HuH-7 (cell line): ENCODE results near the gene PLPPR1.
"Not testable (repeated sequence)": the region's sequence is repeated elsewhere in the genome, so short reads cannot be mapped to it uniquely, and the experiment has no call there.

Experiments
- DNase-seq: peaks from one replicate; pipeline ENCODE4 v3.0.0; 2011; ENCODE audit warnings: low spot score

PLPPR1 gene

GRCh38 chr9:101299901-101300300, 271.4 kb downstream of the PLPPR1 start:
- no peak for DNase-seq

GRCh38 chr9:101307051-101307450, 278.5 kb downstream of the PLPPR1 start:
- no peak for DNase-seq

DNA sequence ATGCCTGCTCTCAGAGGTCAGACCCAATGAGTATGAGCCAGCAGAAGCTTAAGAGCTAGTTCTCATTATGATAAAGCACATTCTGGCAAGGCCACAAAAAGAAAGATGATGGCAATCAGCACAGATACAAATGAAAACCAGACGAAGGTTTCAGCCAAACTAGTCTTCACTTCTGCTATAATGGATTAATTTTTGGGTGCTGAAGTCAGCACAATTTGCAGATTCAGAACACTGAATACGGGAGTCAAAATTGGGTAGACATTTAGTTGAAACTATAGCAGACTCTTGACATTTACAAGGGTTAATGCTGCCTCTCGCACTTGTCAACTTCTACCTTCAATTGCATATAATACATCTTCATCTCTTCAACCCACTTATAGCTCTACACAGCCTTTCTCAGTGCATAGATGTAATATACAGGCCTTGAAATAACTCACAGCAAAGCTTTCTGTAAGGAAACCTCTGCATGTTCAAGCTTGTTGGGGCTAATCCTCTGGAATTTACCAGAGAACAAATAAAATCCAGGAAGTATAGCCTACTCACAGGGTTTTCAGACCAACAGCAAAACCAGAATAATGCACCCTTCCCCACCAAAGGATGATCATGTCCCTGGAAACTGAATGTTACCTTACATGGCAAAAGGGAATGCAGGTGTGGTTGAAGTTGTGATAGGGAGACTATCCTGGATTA, 279.1 kb downstream of the PLPPR1 start:
- DNase-seq: no peak

GRCh38 chr9:101309139-101309538, 280.6 kb downstream of the PLPPR1 start:
- no peak for DNase-seq

- DNase-seq: no peak
Measured at GRCh38 chr9:101311191-101311590, 282.7 kb downstream of the PLPPR1 start.

DNA sequence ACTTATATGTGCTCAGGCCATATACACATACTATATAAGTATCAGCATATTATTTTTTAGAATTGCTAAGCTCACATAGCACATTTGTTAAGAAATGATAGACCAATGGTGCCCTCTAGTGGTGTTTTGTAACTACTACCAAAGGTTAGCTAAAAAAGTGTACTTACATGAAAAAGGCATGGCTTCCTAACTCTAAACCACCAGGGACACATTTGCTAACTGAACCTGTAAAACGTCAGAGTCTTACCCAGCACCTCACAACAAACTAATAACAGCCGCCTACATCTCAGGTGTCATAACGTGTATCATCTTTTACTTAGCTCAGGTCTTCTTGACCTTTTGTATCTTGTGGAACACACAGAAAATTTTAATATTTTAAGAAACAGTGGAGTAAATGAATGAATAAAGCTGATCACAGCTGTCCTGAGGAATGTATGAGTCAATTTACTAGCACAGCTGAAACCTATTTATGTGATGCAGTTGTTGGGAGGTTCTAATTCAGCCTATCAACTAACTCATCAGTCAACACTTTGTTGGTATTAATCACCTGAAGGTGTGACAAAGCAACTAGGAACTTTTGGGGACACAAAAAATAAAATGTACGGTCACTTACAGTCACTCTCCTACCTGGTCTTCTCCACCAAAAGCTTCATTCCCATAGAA, 283.4 kb downstream of the PLPPR1 start:
- DNase-seq: peak; percentile 37

DNA sequence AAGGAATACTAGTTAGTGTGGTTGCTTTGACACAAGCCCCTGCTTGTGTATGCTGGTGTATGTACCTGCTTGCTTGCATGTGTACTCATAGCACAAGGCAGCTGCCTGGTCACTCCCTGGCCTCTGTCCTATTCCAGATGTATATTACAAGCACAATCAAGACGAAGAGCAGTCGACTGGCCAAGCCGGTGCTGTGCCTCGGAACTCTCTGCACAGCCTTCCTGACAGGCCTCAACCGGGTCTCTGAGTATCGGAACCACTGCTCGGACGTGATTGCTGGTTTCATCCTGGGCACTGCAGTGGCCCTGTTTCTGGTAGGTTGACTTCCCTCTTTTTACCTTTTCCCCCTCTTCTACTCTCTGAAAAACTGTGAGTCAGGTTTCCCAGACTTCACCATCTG, 284.1 kb downstream of the PLPPR1 start:
- no peak for DNase-seq

GRCh38 chr9:101315112-101315450, 286.6 kb downstream of the PLPPR1 start:
- DNase-seq: no peak

GRCh38 chr9:101317735-101318134, 289.2 kb downstream of the PLPPR1 start:
- DNase-seq: no peak

GRCh38 chr9:101323129-101323528, 294.6 kb downstream of the PLPPR1 start:
- DNase-seq: no peak

DNA sequence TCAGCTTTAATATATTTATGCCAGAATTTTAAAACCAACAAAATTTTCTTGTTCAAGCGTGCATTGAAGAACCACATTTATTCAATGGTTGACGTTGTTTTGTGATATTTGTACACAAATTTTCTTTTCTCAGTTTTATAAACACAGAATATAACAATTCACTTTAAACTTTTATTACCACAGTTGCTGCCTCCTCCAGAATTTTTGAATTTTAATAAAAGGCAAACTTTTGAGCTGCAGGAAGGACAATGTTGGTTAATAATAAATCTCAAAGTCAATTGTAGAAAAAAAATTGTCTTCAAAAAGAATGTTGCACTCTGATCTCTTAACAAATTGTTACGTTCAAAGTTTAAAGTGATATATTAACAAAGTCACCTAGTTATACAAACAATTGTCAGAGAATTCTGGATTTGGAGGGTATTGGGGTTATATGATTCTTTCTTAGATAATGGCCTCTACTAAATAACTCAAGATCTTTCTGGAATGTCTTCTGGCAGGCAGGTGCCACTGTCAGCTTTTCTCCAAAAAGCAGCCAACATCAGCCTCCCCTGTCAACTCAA, 295.8 kb downstream of the PLPPR1 start:
- no peak for DNase-seq

DNA sequence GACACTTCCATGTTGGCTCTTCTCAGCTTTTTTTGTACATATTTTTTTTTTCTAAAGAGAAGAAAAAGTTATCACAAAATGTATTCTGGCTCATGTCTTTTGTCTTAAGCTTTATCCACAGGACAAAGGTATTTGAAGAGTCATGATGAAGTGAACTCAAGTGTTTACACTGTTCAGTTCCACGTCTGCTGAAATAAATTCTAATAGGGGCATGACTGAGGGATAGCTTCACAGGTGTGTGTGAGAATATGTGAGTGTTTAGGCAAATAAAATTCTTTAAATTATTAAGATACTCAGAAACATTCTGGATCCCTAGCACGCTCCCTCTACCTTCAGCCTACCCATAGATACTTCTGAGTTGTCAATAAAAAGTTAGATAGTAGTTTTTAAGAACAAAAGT, 296.5 kb downstream of the PLPPR1 start:
- DNase-seq: no peak

- DNase-seq: no peak
Measured at GRCh38 chr9:101326035-101326434, 297.5 kb downstream of the PLPPR1 start.

DNA sequence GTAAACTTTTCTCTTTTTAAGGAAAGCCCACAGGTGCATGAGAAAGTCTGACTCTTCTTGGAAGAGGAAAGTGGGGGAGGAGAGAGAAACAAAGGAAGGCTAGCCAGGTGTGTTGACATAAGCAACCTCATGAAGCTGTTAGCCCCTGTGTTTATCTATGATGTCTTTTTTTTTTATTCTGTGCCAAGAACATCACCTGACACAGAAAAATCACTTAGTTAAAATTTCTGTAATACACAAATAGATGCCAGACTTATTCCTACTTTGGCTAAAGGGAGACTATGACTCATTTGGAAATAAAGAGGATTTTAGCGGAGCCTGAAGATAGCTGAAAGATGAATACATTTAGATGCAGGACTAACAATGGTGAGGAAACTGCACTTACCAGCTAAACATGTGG, 298.0 kb downstream of the PLPPR1 start:
- DNase-seq: no peak

DNA sequence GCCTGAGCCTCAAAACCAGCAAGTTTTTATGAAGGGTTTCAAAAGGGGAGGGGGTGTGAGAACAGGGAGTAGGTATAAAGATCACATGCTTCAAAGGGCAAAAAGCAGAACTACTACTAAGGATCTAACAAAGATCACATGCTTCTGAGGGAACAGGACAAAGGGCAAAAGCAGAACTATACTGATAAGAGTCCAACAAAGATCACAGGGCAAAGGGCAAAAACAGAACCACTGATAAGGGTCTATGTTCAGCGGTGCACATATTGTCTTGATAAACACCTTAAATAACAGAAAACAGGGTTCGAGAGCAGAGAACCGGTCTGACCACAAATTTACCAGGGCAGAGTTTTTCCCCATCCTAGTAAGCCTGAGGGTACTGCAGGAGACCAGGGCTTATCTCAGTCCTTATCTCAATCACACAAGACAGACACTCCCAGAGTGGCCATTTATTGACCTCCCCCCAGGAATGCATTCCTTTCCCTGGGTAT, 298.9 kb downstream of the PLPPR1 start:
- DNase-seq: not testable (repeated sequence)

DNA sequence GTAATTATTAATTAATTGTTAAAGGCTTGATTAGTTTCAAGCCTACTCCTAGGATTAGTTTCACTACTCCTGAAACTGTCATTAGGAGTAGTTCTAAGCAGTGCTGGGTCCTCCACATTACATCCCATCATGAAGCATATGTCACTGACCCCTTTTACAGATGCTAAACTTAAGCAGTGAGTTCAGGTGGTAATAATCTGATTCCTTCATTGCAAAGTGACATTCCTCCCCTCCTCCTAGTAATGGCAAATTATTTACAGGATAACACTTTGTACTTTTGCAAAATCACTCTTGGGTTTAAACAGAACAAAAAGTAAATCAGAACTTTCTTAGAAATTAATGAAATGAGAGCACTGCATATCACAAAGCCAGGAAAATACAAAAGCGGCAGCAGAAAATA, 303.8 kb downstream of the PLPPR1 start:
- no peak for DNase-seq

- no peak for DNase-seq
Measured at GRCh38 chr9:101333490-101333889, 305.0 kb downstream of the PLPPR1 start.

DNA sequence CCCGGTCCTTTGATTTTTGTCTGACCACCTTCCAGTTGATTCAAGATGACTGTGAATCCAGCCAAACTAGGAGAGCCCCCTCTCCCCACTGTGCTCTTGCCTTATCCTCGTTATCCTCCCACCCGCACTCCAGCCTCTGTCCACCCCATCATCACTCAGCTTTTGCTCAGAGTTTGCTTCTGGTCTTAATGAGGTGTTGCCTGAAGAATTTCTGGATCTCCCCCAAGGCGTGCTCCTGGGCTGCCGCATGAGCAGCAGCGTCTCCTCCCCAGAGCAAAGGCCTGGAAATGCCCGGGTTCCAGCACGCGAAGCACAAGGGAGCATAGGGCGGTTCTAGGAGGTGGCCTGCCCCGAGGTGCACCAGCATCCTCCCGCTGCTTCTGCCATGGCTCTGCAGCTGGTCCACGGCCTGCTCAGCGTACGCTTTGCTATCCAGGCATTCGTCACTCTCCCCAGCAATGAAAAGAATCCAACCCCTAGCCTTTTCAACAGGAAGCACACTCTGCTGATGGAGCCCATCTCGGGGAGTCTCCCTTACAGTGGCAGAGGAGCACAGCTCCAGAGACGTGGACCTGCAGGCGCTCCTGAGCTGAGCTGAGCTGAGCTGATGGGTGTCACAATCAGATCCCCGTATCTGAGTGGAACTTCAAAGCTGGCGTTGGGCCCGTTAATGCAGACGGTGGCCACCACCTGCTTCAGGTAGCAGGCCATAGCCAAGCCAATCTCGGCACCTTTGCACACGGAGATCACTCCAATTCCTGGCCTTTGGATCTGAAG, 305.6 kb downstream of the PLPPR1 start:
- DNase-seq: no peak

- DNase-seq: no peak
Measured at GRCh38 chr9:101336091-101336490, 307.6 kb downstream of the PLPPR1 start.

- no peak for DNase-seq
Measured at GRCh38 chr9:101337237-101337636, 308.7 kb downstream of the PLPPR1 start.

GRCh38 chr9:101341958-101342357, 313.4 kb downstream of the PLPPR1 start:
- DNase-seq: no peak

GRCh38 chr9:101342595-101342994, 314.1 kb downstream of the PLPPR1 start:
- no peak for DNase-seq

GRCh38 chr9:101350285-101350684, 321.8 kb downstream of the PLPPR1 start:
- no peak for DNase-seq
